KMS-11 (cell line): ENCODE data around the gene MACROD2.

Experiments
- H2AFZ ChIP-seq: fragments of 200-600 bp; sonication (generic); 2 replicates; pipeline ENCODE4 v1.6.1; 2016; ENCODE audit warnings: antibody characterized with exemption, mixed run types, low read depth
- H3K27ac ChIP-seq: fragments of 200-600 bp; sonication (generic); 2 replicates; pipeline ENCODE4 v1.6.1; 2016; ENCODE audit warnings: mild to moderate bottlenecking, mixed run types
- H3K27me3 ChIP-seq: fragments of 200-600 bp; sonication (generic); 2 replicates; pipeline ENCODE4 v1.6.1; 2017; ENCODE audit warnings: mild to moderate bottlenecking, low read depth, mixed run types, moderate library complexity; ENCODE audit not compliant: insufficient read depth
- H3K36me3 ChIP-seq: fragments of 200-600 bp; sonication (generic); 2 replicates; pipeline ENCODE4 v1.6.1; 2017; ENCODE audit warnings: mild to moderate bottlenecking, mixed run types; ENCODE audit not compliant: insufficient read depth
- H3K4me1 ChIP-seq: fragments of 200-600 bp; sonication (generic); 2 replicates; pipeline ENCODE4 v1.6.1; 2016; ENCODE audit warnings: mild to moderate bottlenecking, low read depth, mixed run types; ENCODE audit not compliant: poor library complexity, severe bottlenecking
- H3K4me2 ChIP-seq: fragments of 200-600 bp; sonication (generic); 2 replicates; pipeline ENCODE4 v1.7.0; 2016; ENCODE audit warnings: mild to moderate bottlenecking, mixed run types
- H3K4me3 ChIP-seq: fragments of 200-600 bp; sonication (generic); IDR thresholded peaks from 2 replicates; pipeline ENCODE4 v1.6.1; 2017; ENCODE audit warnings: low read depth, low read length, mixed read lengths; ENCODE audit not compliant: insufficient read depth
- H3K79me2 ChIP-seq: fragments of 200-600 bp; sonication (generic); 2 replicates; pipeline ENCODE4 v1.6.1; 2016; ENCODE audit warnings: low read depth, mixed run types; ENCODE audit not compliant: insufficient read depth
- H3K9ac ChIP-seq: fragments of 200-600 bp; sonication (generic); 2 replicates; pipeline ENCODE4 v1.6.1; 2016; ENCODE audit warnings: mild to moderate bottlenecking, mixed run types
- H4K20me1 ChIP-seq: fragments of 200-600 bp; sonication (generic); 2 replicates; pipeline ENCODE4 v1.6.1; 2016; ENCODE audit warnings: mild to moderate bottlenecking, mixed run types; ENCODE audit not compliant: insufficient read depth
- TF ChIP-seq, protein P1 (sequence below): fragments of 200-600 bp; sonication (generic); conservative IDR thresholded peaks from 2 replicates; pipeline ENCODE4 v1.6.1; 2017; ENCODE audit warnings: low read depth, mild to moderate bottlenecking, antibody characterized with exemption, low read length, moderate library complexity, mixed read lengths

Gene MACROD2

GRCh38 chr20:14698605-14699373 lies 703.5 kb downstream of the MACROD2 start:
- Histone ChIP-seq H4K20me1 (no peaks in the 10 kb centered on the region), H2AFZ (no peak overlapping the region), H3K27me3 (no peaks in the 10 kb centered on the region), H3K36me3 (no peaks in the 10 kb centered on the region), H3K9ac (no peak overlapping the region), H3K4me2 (no peak overlapping the region), H3K4me1 (no peaks in the 10 kb centered on the region), H3K4me3 (no peak overlapping the region), H3K27ac (no peak overlapping the region), H3K79me2 (no peaks in the 10 kb centered on the region)
- TF ChIP-seq, protein P1, sequence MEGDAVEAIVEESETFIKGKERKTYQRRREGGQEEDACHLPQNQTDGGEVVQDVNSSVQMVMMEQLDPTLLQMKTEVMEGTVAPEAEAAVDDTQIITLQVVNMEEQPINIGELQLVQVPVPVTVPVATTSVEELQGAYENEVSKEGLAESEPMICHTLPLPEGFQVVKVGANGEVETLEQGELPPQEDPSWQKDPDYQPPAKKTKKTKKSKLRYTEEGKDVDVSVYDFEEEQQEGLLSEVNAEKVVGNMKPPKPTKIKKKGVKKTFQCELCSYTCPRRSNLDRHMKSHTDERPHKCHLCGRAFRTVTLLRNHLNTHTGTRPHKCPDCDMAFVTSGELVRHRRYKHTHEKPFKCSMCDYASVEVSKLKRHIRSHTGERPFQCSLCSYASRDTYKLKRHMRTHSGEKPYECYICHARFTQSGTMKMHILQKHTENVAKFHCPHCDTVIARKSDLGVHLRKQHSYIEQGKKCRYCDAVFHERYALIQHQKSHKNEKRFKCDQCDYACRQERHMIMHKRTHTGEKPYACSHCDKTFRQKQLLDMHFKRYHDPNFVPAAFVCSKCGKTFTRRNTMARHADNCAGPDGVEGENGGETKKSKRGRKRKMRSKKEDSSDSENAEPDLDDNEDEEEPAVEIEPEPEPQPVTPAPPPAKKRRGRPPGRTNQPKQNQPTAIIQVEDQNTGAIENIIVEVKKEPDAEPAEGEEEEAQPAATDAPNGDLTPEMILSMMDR: no peak

DNA sequence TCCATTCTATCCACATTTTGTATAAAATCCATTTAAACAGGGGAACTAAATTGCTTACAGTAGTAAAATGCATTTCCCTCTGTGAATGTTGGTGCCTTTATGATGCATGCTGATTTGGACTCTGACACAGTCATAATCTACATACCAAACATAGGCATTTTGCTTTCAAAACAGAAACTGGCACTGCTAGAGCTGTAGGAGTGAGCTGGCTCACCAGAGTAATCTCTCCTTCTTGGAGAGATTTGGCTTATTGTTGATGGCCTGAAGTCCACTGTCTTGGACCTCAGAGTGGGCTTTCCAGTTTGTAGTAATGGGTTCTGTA lies 705.3 kb downstream of the MACROD2 start:
- Histone ChIP-seq H3K36me3 (no peaks in the 10 kb centered on the region), H3K4me2 (no peak overlapping the region), H3K79me2 (no peaks in the 10 kb centered on the region), H2AFZ (no peak overlapping the region), H3K27me3 (no peaks in the 10 kb centered on the region), H3K9ac (no peak overlapping the region), H3K4me3 (no peak overlapping the region), H3K27ac (no peak overlapping the region), H4K20me1 (no peaks in the 10 kb centered on the region), H3K4me1 (no peaks in the 10 kb centered on the region)
- TF ChIP-seq, protein P1: no peak

DNA sequence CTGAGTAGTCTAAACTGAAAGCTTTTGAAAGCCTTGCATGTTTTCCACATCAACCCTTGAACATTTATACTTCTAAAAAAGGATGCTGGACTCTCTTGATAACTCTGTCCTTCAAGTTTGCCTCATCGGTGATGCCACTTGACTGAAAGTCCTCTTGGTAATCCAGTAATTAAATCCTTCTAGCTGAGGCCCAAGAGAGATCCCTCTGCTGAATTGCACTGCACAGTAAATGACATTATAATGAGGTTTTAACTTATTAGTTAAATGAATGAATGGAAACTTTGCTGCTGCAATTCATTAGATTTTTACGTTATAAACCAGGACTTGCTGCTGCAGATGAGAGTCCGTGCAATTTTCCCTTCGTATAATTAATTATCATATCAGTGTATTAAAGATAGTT lies 706.0 kb downstream of the MACROD2 start:
- TF ChIP-seq, protein P1: no peak
- no peaks in the 10 kb centered on the region for H3K79me2 ChIP-seq
- no peaks in the 10 kb centered on the region for H4K20me1 ChIP-seq
- H3K4me3 ChIP-seq: no peak overlapping the region
- H3K4me1 ChIP-seq: no peaks in the 10 kb centered on the region
- H2AFZ ChIP-seq: no peak overlapping the region
- no peaks in the 10 kb centered on the region for H3K36me3 ChIP-seq
- H3K4me2 ChIP-seq: no peak overlapping the region
- H3K27ac ChIP-seq: no peak overlapping the region
- no peaks in the 10 kb centered on the region for H3K27me3 ChIP-seq
- H3K9ac ChIP-seq: no peak overlapping the region

- Histone ChIP-seq H3K27me3 (no peaks in the 10 kb centered on the region), H4K20me1 (no peaks in the 10 kb centered on the region), H3K4me2 (no peak overlapping the region), H3K27ac (no peak overlapping the region), H3K79me2 (no peaks in the 10 kb centered on the region), H3K9ac (no peak overlapping the region), H3K4me3 (no peak overlapping the region), H3K36me3 (no peaks in the 10 kb centered on the region), H2AFZ (no peak overlapping the region), H3K4me1 (no peaks in the 10 kb centered on the region)
- TF ChIP-seq, protein P1: no peak
Measured at GRCh38 chr20:14706555-14706954, 711.2 kb downstream of the MACROD2 start.
